Keratinocyte (primary cell): ENCODE data around the gene GTF2IRD2.
"Not testable (repeated sequence)": the region's sequence is repeated elsewhere in the genome, so short reads cannot be mapped to it uniquely, and the experiment has no call there.

Experiments
- CTCF ChIP-seq, 3 experiments: IDR thresholded peaks in 1 of 3; conservative IDR thresholded peaks in 1 of 3; optimal IDR thresholded peaks in 1 of 3; 2 replicates in 2 of 3; 3 replicates in 1 of 3; pipeline versions ENCODE3 to v1.5.1; 2011; ENCODE audit warnings: low read length in 3 of 3, mild to moderate bottlenecking in 3 of 3, moderate library complexity in 2 of 3, control low read depth in 1 of 3, inconsistent platforms in 1 of 3; ENCODE audit not compliant: insufficient read depth in 2 of 3; ENCODE audit errors: extremely low read depth in 1 of 3
- EZH2 ChIP-seq: IDR thresholded peaks from one replicate; pipeline ENCODE4 v1.6.1; 2012; ENCODE audit warnings: inconsistent platforms, mild to moderate bottlenecking, low read length, moderate library complexity

GRCh38 chr7:74815882-74816281 lies 35.5 kb downstream of the GTF2IRD2 start:
- TF ChIP-seq CTCF (optimal IDR thresholded peaks at IDR 0.05 in 1 of 3, IDR thresholded peaks at IDR 0.05 in 1 of 3, conservative IDR thresholded peaks at IDR 0.05 in 1 of 3; ENCODE audit: extremely low read depth in 1 of 3, insufficient read depth in 2 of 3, low read length in 3 of 3); EZH2: not testable (repeated sequence)
